H1 (cell line): ENCODE results near the gene DGKD. TPM values are rescaled to one million over a fixed set of nuclear protein-coding genes. Genes with fewer than 3 reads are reported as not detected.

Source experiments
- CTCF ChIA-PET: fragments of 300-600 bp; sonication (Branson Sonifier 250); formaldehyde crosslinking; loops from one replicate; lab custom pipeline; 2021; ENCODE audit not compliant: partially characterized antibody; lab: Charles Lee
- POLR2A ChIA-PET: fragments of 300-600 bp; sonication (Branson Sonifier 250); formaldehyde crosslinking; loops from one replicate; lab custom pipeline; 2021; ENCODE audit warnings: inconsistent platforms; ENCODE audit not compliant: partially characterized antibody; lab: Charles Lee
- DNase-seq, 2 experiments: peaks; one replicate each; pipeline versions ENCODE4 v3.0.0 to v3.0.0-alpha.2; 2010 to 2022; ENCODE audit warnings: low spot score in 2 of 2, low read depth in 1 of 2, mixed read lengths in 1 of 2
- FAIRE-seq: peaks from 2 replicates; lab custom pipeline; 2011; peaks lifted over from hg19 to GRCh38; lab: Jason Lieb, UNC
- H2AFZ ChIP-seq: 2 replicates; pipeline ENCODE4 v1.8.1; 2012; ENCODE audit warnings: low read length, inconsistent platforms
- H2AK5ac ChIP-seq: 2 replicates; pipeline ENCODE4 v1.6.1; 2013; ENCODE audit warnings: low read depth, low read length
- H2BK120ac ChIP-seq: replicated peaks from 2 replicates; pipeline ENCODE3; 2013; ENCODE audit warnings: low read depth, low read length, inconsistent platforms
- H2BK12ac ChIP-seq: 2 replicates; pipeline ENCODE4 v1.6.1; 2013; ENCODE audit warnings: low read depth, low read length
- H2BK15ac ChIP-seq: 2 replicates; pipeline ENCODE4 v1.6.1; 2013; ENCODE audit warnings: low read length
- H2BK20ac ChIP-seq: 2 replicates; pipeline ENCODE4 v1.6.1; 2013; ENCODE audit warnings: low read length
- H2BK5ac ChIP-seq: 2 replicates; pipeline ENCODE4 v1.6.1; 2013; ENCODE audit warnings: low read depth, low read length
- H3K14ac ChIP-seq: 2 replicates; pipeline ENCODE4 v1.6.1; 2013; ENCODE audit warnings: inconsistent platforms; ENCODE audit not compliant: insufficient read length
- H3K18ac ChIP-seq: 2 replicates; pipeline ENCODE4 v1.6.1; 2013; ENCODE audit warnings: low read length; ENCODE audit errors: extremely low read depth
- H3K23ac ChIP-seq: 2 replicates; pipeline ENCODE4 v1.6.1; 2013; ENCODE audit warnings: inconsistent platforms; ENCODE audit not compliant: insufficient read length
- H3K23me2 ChIP-seq: 2 replicates; pipeline ENCODE4 v1.6.1; 2013; ENCODE audit warnings: low read depth, low read length
- H3K27ac ChIP-seq: 2 replicates; pipeline ENCODE4 v1.6.1; 2011; ENCODE audit warnings: low read depth, low read length, inconsistent platforms
- H3K27me3 ChIP-seq, 4 experiments: replicated peaks in 1 of 4; 1 replicate in 1 of 4; 2 replicates in 3 of 4; pipeline versions ENCODE4 v1.6.1 to v1.8.1; 2011 to 2013; ENCODE audit warnings: low read length in 3 of 4, mild to moderate bottlenecking in 3 of 4, inconsistent platforms in 2 of 4, mixed read lengths in 2 of 4, moderate library complexity in 1 of 4; ENCODE audit not compliant: control insufficient read depth in 3 of 4, insufficient read depth in 3 of 4; ENCODE audit errors: extremely low read depth in 1 of 4
- H3K36me3 ChIP-seq, 4 experiments: 2 replicates each; pipeline versions ENCODE4 v1.6.1 to v1.8.1; 2011 to 2013; ENCODE audit warnings: mild to moderate bottlenecking in 4 of 4, low read length in 3 of 4, moderate library complexity in 2 of 4, control low read depth in 1 of 4, inconsistent platforms in 1 of 4; ENCODE audit not compliant: insufficient read depth in 4 of 4, control insufficient read depth in 2 of 4
- H3K4ac ChIP-seq: replicated peaks from 2 replicates; pipeline ENCODE3; 2013; ENCODE audit warnings: low read length, low read depth, mixed read lengths, inconsistent platforms; ENCODE audit not compliant: insufficient read length
- H3K4me1 ChIP-seq, 4 experiments: replicated peaks in 1 of 4; 1 replicate in 1 of 4; 2 replicates in 3 of 4; pipeline versions ENCODE4 v1.6.1 to v1.8.1; 2011 to 2013; ENCODE audit warnings: low read length in 3 of 4, inconsistent platforms in 2 of 4, mixed read lengths in 1 of 4; ENCODE audit not compliant: insufficient read depth in 4 of 4, control insufficient read depth in 3 of 4
- H3K4me2 ChIP-seq, 2 experiments: 2 replicates each; pipeline versions ENCODE4 v1.6.1 to v1.8.1; 2011 to 2013; ENCODE audit warnings: low read depth in 2 of 2, low read length in 2 of 2, control low read depth in 1 of 2, inconsistent platforms in 1 of 2, mild to moderate bottlenecking in 1 of 2; ENCODE audit not compliant: insufficient read depth in 1 of 2
- H3K4me3 ChIP-seq, 4 experiments: fragments of 200-600, 300-600 bp in 1 of 4; sonication (generic), shearing (Covaris generic), sonication (Bioruptor Twin) in 1 of 4; 2 replicates each; pipeline versions ENCODE4 v1.5.1 to v1.8.1; 2011 to 2016; ENCODE audit warnings: low read length in 4 of 4, low read depth in 3 of 4, control low read depth in 2 of 4, inconsistent platforms in 2 of 4, mild to moderate bottlenecking in 2 of 4, mixed read lengths in 1 of 4, moderate library complexity in 1 of 4; ENCODE audit not compliant: insufficient read depth in 2 of 4; ENCODE audit errors: extremely low read depth in 1 of 4
- H3K56ac ChIP-seq: replicated peaks from 2 replicates; pipeline ENCODE3; 2013; ENCODE audit warnings: low read depth, mild to moderate bottlenecking, mixed read lengths, low read length, inconsistent platforms; ENCODE audit not compliant: insufficient read length
- H3K79me1 ChIP-seq: 2 replicates; pipeline ENCODE4 v1.6.1; 2013; ENCODE audit warnings: low read depth, low read length, control low read depth
- H3K79me2 ChIP-seq, 2 experiments: 2 replicates each; pipeline versions ENCODE4 v1.6.1 to v1.8.1; 2012 to 2013; ENCODE audit warnings: low read length in 2 of 2, mild to moderate bottlenecking in 2 of 2, inconsistent platforms in 1 of 2; ENCODE audit not compliant: insufficient read depth in 2 of 2, control insufficient read depth in 1 of 2
- H3K9ac ChIP-seq, 4 experiments: replicated peaks in 1 of 4; 1 replicate in 1 of 4; 2 replicates in 3 of 4; pipeline versions ENCODE4 v1.6.1 to v1.8.1; 2011 to 2013; ENCODE audit warnings: low read depth in 3 of 4, low read length in 3 of 4, control low read depth in 2 of 4, mild to moderate bottlenecking in 2 of 4, moderate library complexity in 2 of 4, inconsistent platforms in 1 of 4; ENCODE audit errors: extremely low read depth in 1 of 4
- H3K9me3 ChIP-seq, 2 experiments: 2 replicates each; pipeline versions ENCODE4 v1.6.1 to v1.8.1; 2012 to 2013; ENCODE audit warnings: mild to moderate bottlenecking in 2 of 2, moderate library complexity in 2 of 2, control low read depth in 1 of 2, inconsistent platforms in 1 of 2, low read depth in 1 of 2, low read length in 1 of 2, mixed read lengths in 1 of 2; ENCODE audit not compliant: insufficient read depth in 2 of 2
- H4K20me1 ChIP-seq, 2 experiments: replicated peaks in 1 of 2; 2 replicates each; pipeline versions ENCODE3 to v1.8.1; 2011 to 2013; ENCODE audit warnings: inconsistent platforms in 2 of 2, low read length in 2 of 2, mild to moderate bottlenecking in 1 of 2; ENCODE audit not compliant: insufficient read depth in 2 of 2, control insufficient read depth in 1 of 2
- H4K5ac ChIP-seq: 2 replicates; pipeline ENCODE4 v1.6.1; 2013; ENCODE audit warnings: low read length, low read depth, mixed read lengths, inconsistent platforms; ENCODE audit not compliant: insufficient read length
- H4K8ac ChIP-seq: 2 replicates; pipeline ENCODE4 v1.8.0; 2013; ENCODE audit warnings: mild to moderate bottlenecking, moderate library complexity, low read length, inconsistent platforms; ENCODE audit not compliant: insufficient read depth; ENCODE audit errors: extremely low read depth
- H4K91ac ChIP-seq: replicated peaks from 2 replicates; pipeline ENCODE3; 2013; ENCODE audit warnings: low read length, mixed read lengths, inconsistent platforms; ENCODE audit not compliant: insufficient read length
- BRCA1 ChIP-seq: IDR thresholded peaks from 2 replicates; pipeline ENCODE4 v1.6.1; 2012; ENCODE audit warnings: low read depth, low read length, improper control_type of control experiment
- CEBPB ChIP-seq: IDR thresholded peaks from 2 replicates; pipeline ENCODE4 v1.6.1; 2012; ENCODE audit warnings: low read depth, low read length
- CTBP2 ChIP-seq: IDR thresholded peaks from 2 replicates; pipeline ENCODE4 v1.7.0; 2011; ENCODE audit warnings: borderline replicate concordance, mild to moderate bottlenecking, moderate library complexity, mixed read lengths, low read length; ENCODE audit not compliant: insufficient read depth, insufficient read length
- EGR1 ChIP-seq: IDR thresholded peaks from 2 replicates; pipeline ENCODE4 v1.6.1; 2011; ENCODE audit warnings: low read depth, low read length, borderline replicate concordance
- KDM4A ChIP-seq: IDR thresholded peaks from one replicate; pipeline ENCODE4 v1.7.1; 2012; ENCODE audit warnings: low read depth, mild to moderate bottlenecking, moderate library complexity, low read length, inconsistent platforms; ENCODE audit not compliant: severe bottlenecking
- RXRA ChIP-seq: IDR thresholded peaks from 2 replicates; pipeline ENCODE4 v1.6.1; 2011; ENCODE audit warnings: low read depth, mild to moderate bottlenecking, low read length, moderate library complexity; ENCODE audit not compliant: insufficient read depth
- SIX5 ChIP-seq: IDR thresholded peaks from 2 replicates; pipeline ENCODE4 v1.6.1; 2011; ENCODE audit warnings: mild to moderate bottlenecking, low read depth, low read length
- SRF ChIP-seq: IDR thresholded peaks from 2 replicates; pipeline ENCODE4 v1.6.1; 2011; ENCODE audit warnings: mild to moderate bottlenecking, low read depth, low read length, moderate library complexity
- TAF1 ChIP-seq: IDR thresholded peaks from 2 replicates; pipeline ENCODE4 v1.6.1; 2011; ENCODE audit warnings: mild to moderate bottlenecking, low read depth, low read length
- TAF7 ChIP-seq: optimal IDR thresholded peaks from 2 replicates; pipeline ENCODE3; 2011; ENCODE audit warnings: low read depth, mild to moderate bottlenecking, inconsistent platforms, low read length, moderate library complexity, borderline replicate concordance
- WGBS, 2 experiments: shearing (Covaris generic) in 1 of 2; methylation state at CpG; one replicate each; pipeline versions ENCODE4 v1.1.6 to v1.1.7; 2013 to 2015; ENCODE audit warnings: low lambda C conversion rate in 2 of 2, mixed read lengths in 2 of 2, inconsistent platforms in 1 of 2, low coverage in 1 of 2, missing lambda C conversion rate in 1 of 2; ENCODE audit not compliant: insufficient replicate concordance in 2 of 2, insufficient coverage in 1 of 2, insufficient read length in 1 of 2; ENCODE audit errors: extremely low coverage in 1 of 2, missing lambda C conversion rate in 1 of 2; 5-methylcytosine and 5-hydroxymethylcytosine counted together
- polyA plus RNA-seq, 7 experiments: library from polyadenylated mRNA; depleted of rRNA in 3 of 7; stranded (reverse) in 5 of 7; unstranded in 2 of 7; fragments of >200 nt in 5 of 7; fragments of 200-250 nt in 2 of 7; gene quantifications; 1 replicate in 5 of 7; 2 replicates in 1 of 7; 4 replicates in 1 of 7; pipeline versions ENCODE4 v1.2.1 to v1.2.3, GENCODE V29; 2011 to 2013; ENCODE audit warnings: missing spikeins in 2 of 7, mixed read lengths in 2 of 7
- total RNA-seq: library from RNA; stranded (reverse); fragmentation: NEBNext Ultra II Directional; extraction: Animal tissue kit (Norgen Biotek cat#: 25700); gene quantifications from 2 replicates; pipeline ENCODE4 v1.2.1, GENCODE V29; 2021
- TF ChIP-seq, protein P1 (sequence below): IDR thresholded peaks from 2 replicates; pipeline ENCODE4 v1.6.1; 2012; ENCODE audit warnings: inconsistent platforms

DGKD gene
- total and polyA plus RNA-seq, 2 of the 8 experiments (the other 6 are each of a cell fraction or from before 2014, with no cell fraction given) = 7.7 to 30.9 TPM

DNA sequence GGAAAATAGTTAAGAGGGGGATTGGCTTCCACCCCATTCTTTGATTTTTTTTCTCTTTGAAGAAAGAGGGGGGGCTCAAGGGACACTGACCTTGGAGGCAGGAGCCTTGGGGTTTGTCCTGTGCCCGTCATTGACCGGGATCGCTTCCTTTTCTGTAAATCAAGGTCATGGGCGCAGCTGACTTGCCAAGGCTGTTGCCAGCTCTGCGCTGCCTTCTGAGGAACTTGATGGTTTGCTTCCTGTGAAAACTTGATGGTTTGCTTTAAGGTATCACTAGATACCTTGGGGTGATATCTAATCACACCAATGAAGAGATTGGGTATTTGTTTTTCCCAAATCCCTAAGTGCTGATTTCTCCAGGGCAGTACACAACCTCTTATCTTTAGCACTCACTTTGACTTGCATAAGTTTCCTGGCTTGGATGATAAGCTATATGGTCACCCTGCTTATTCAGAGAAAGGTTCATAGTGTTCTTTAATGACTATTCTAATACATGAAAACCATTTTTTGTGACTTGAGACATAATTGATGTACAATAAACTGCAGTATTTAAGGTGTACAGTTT is 56.0 kb downstream of the DGKD start:
- CTCF ChIA-PET = interaction anchor here (1.4 kb wide), 1 partner anchor 34 kb away, joined by 3 read pairs; no protein-coding TSS in a partner anchor
- WGBS, 2 experiments = 86% methylated on average over 5 of the region's 5 CpGs; no CpG with 5 or more reads in 1 of the 2 experiments
- POLR2A ChIA-PET = no interaction called here

More for the DNA sequence above, 56.0 kb downstream of the DGKD start:
- Histone ChIP-seq H3K36me3 (no peaks in the 10 kb centered on the region; a peak in 1 of 8 replicates), H3K18ac (no peak overlapping the region), H3K9ac (no peak overlapping the region), H2BK15ac (no peak overlapping the region), H3K23ac (no peak overlapping the region), H3K79me2 (no peaks in the 10 kb centered on the region), H2BK12ac (no peak overlapping the region), H4K8ac (no peak overlapping the region), H3K14ac (no peak overlapping the region), H3K4ac (no peak overlapping the region), H3K27ac (no peak overlapping the region), H2BK120ac (no peak overlapping the region), H3K4me3 (no peak overlapping the region), H4K20me1 (peaks cover 0 to 2% of the 10 kb centered on the region in 2 experiments), H3K23me2 (no peaks in the 10 kb centered on the region), H3K9me3 (peaks cover 8 to 9% of the 10 kb centered on the region in 2 experiments; a peak in 3 of 4 replicates), H2BK20ac (no peak overlapping the region), H2AK5ac (no peak overlapping the region), H3K4me2 (no peak overlapping the region), H4K5ac (no peak overlapping the region), H3K79me1 (0 out of 2 replicates have a peak, but pooled peaks cover 5% of the 10 kb centered on the region), H2AFZ (no peak overlapping the region), H4K91ac (no peak overlapping the region), H2BK5ac (no peak overlapping the region), H3K56ac (no peak overlapping the region), H3K4me1 (no peaks in the 10 kb centered on the region), H3K27me3 (no peaks in the 10 kb centered on the region)
- TF ChIP-seq, protein P1, sequence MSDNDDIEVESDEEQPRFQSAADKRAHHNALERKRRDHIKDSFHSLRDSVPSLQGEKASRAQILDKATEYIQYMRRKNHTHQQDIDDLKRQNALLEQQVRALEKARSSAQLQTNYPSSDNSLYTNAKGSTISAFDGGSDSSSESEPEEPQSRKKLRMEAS = no peak
- no peak for TF ChIP-seq SRF
- TF ChIP-seq TAF1 = no peak
- TF ChIP-seq EGR1 = no peak
- TF ChIP-seq RXRA = no peak
- TF ChIP-seq SIX5 = no peak
- TF ChIP-seq BRCA1 = no peak
- no peak for TF ChIP-seq CEBPB
- no peak for TF ChIP-seq CTBP2
- no peak for TF ChIP-seq TAF7
- TF ChIP-seq KDM4A = no peak
- DNase-seq = no peak
- no peak for FAIRE-seq
